GM12878 (cell line): ENCODE data around the gene CXCL17. TPM values are rescaled to one million over a fixed set of nuclear protein-coding genes. Genes with fewer than 3 reads are reported as not detected.
A peak's percentile ranks its signal among the peaks of the same experiment; 100 is the strongest.

Experiments used
- BRCA1 ChIP-seq: IDR thresholded peaks from 2 replicates; pipeline ENCODE4 v1.6.1; 2011; ENCODE audit warnings: low read depth, low read length, improper control_type of control experiment
- CBX5 ChIP-seq: sonication (generic); IDR thresholded peaks from 2 replicates; pipeline ENCODE4 v1.6.1; 2016; ENCODE audit warnings: low read depth, moderate library complexity, mild to moderate bottlenecking, inconsistent platforms
- EED ChIP-seq: sonication (generic); IDR thresholded peaks from 2 replicates; pipeline ENCODE4 v1.6.1; 2016; ENCODE audit warnings: antibody characterized with exemption, low read depth
- HDAC2 ChIP-seq: fragments of 200-600 bp; sonication (generic); IDR thresholded peaks from 2 replicates; pipeline ENCODE4 v1.6.1; 2017
- HDAC6 ChIP-seq: fragments of 200-600 bp; sonication (generic); IDR thresholded peaks from one replicate; pipeline ENCODE4 v1.8.0; 2017; ENCODE audit warnings: antibody characterized with exemption; ENCODE audit not compliant: unreplicated experiment
- RAD21 ChIP-seq: IDR thresholded peaks from 2 replicates; pipeline ENCODE4 v1.6.1; 2011; ENCODE audit warnings: mild to moderate bottlenecking, low read depth, low read length, moderate library complexity; ENCODE audit not compliant: insufficient read depth
- RBBP5 ChIP-seq: fragments of 200-600 bp; sonication (generic); conservative IDR thresholded peaks from 2 replicates; pipeline ENCODE4 v1.6.1; 2016
- RELA ChIP-seq: fragments of 450-650 bp; IDR thresholded peaks from 2 replicates; pipeline ENCODE4 v1.8.0; 2014; ENCODE audit warnings: borderline replicate concordance; ENCODE audit not compliant: partially characterized antibody
- SREBF2 ChIP-seq: IDR thresholded peaks from 2 replicates; pipeline ENCODE4 v1.6.1; 2012; ENCODE audit warnings: mild to moderate bottlenecking, low read length
- STAT3 ChIP-seq: IDR thresholded peaks from 2 replicates; pipeline ENCODE4 v1.6.1; 2011; ENCODE audit warnings: low read depth, low read length, improper control_type of control experiment
- SUZ12 ChIP-seq: fragments of 200-600 bp; sonication (generic); IDR thresholded peaks from one replicate; pipeline ENCODE4 v1.6.1; 2018; ENCODE audit warnings: antibody characterized with exemption, mild to moderate bottlenecking; ENCODE audit not compliant: unreplicated experiment
- ZNF217 ChIP-seq: fragments of 450-650 bp; IDR thresholded peaks from 2 replicates; pipeline ENCODE4 v1.6.1; 2017; ENCODE audit warnings: antibody characterized with exemption, mild to moderate bottlenecking
- polyA plus RNA-seq, 11 experiments: library from polyadenylated mRNA; depleted of rRNA in 4 of 11; unstranded in 6 of 11; stranded (reverse) in 5 of 11; fragments of >200 nt; fragmentation: Nextera tagmentation in 4 of 11; fragmentation: Illumina TruSeq in 1 of 11; extraction: Ambion mirVana in 4 of 11; extraction: Trizol in 1 of 11; gene quantifications; 1 replicate in 1 of 11; 2 replicates in 10 of 11; pipeline versions ENCODE4 v1.2.1 to v1.2.3, GENCODE V29; 2011 to 2016; ENCODE audit warnings: inconsistent platforms in 2 of 11, missing spikeins in 2 of 11, low read depth in 1 of 11
- total RNA-seq, 4 experiments: library from RNA; depleted of rRNA in 3 of 4; stranded (reverse); fragments of >200 nt in 3 of 4; fragmentation: Illumina TruSeq in 1 of 4; extraction: Trizol in 1 of 4; gene quantifications; 2 replicates each; pipeline versions ENCODE4 v1.2.1 to v1.2.3, GENCODE V29; 2013 to 2021
- TF ChIP-seq, protein P1 (sequence below): fragments of 450-650 bp; IDR thresholded peaks from 2 replicates; pipeline ENCODE4 v1.6.1; 2018; ENCODE audit warnings: mild to moderate bottlenecking, low read depth, moderate library complexity; ENCODE audit not compliant: partially characterized antibody
- TF ChIP-seq, protein P2 (sequence below): fragments of 450-650 bp; IDR thresholded peaks from 2 replicates; pipeline ENCODE4 v1.6.1; 2016; ENCODE audit warnings: mild to moderate bottlenecking, moderate library complexity, borderline replicate concordance
- TF ChIP-seq, protein P3 (sequence below): fragments of 450-650 bp; formaldehyde crosslinking; IDR thresholded peaks from 2 replicates; pipeline ENCODE4 v1.5.0; 2022; ENCODE audit warnings: mild to moderate bottlenecking, missing genetic modification characterization
- TF ChIP-seq, protein P4 (sequence below): fragments of 150-350 bp; IDR thresholded peaks from 2 replicates; pipeline ENCODE4 v1.6.1; 2016; ENCODE audit warnings: low read depth, low read length

The CXCL17 gene
- total and polyA plus RNA-seq, 10 of the 15 experiments (the other 5 are each of a cell fraction or from before 2014, with no cell fraction given) = 0.13 to 0.24 (median 0.15) TPM; not detected in 7

DNA sequence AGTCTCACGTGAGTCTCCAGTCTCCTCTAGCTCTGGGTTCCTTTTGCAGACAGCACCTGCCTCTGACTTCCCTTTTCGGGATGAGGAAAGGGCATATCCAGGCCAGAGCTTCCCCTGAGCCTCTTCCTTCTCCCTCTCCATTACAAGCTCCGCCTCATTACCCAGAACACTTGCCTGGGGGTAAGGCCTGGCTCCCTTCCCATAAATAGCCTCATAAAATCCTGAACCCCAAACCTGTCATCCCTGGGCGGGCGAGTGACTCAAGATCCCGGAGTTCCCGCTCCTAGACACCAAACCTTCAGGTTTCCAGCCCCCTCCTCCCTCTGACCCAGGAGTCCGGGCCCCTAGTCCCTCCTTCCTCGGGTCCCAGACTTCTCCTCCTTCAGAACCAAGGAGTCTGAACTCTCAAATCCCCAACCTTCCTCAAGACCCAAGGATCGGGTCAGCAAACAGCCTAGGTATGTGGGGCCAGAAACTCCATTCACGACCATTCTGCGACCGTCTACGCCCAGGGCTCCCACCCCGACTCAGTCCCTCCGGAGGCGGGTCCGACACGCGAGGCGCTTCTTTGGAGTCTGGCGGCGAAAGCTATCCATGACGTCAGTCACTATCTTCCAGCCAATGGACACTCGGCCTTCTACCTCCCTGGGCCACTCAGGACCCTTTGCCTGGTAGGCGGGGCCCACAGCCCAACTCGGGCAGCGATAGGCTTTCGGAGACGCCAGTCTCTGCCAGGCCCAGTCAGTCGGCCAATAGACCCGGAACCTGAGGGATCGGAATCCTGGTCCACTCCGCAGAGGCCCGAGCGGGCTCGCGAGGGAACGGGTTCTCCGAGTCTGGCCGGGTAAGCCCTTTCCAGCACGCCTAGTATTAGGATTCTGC is 46.1 kb downstream of the CXCL17 start (continued):
- TF ChIP-seq, protein P1, sequence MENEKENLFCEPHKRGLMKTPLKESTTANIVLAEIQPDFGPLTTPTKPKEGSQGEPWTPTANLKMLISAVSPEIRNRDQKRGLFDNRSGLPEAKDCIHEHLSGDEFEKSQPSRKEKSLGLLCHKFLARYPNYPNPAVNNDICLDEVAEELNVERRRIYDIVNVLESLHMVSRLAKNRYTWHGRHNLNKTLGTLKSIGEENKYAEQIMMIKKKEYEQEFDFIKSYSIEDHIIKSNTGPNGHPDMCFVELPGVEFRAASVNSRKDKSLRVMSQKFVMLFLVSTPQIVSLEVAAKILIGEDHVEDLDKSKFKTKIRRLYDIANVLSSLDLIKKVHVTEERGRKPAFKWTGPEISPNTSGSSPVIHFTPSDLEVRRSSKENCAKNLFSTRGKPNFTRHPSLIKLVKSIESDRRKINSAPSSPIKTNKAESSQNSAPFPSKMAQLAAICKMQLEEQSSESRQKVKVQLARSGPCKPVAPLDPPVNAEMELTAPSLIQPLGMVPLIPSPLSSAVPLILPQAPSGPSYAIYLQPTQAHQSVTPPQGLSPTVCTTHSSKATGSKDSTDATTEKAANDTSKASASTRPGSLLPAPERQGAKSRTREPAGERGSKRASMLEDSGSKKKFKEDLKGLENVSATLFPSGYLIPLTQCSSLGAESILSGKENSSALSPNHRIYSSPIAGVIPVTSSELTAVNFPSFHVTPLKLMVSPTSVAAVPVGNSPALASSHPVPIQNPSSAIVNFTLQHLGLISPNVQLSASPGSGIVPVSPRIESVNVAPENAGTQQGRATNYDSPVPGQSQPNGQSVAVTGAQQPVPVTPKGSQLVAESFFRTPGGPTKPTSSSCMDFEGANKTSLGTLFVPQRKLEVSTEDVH = no peak
- TF ChIP-seq STAT3 = no peak
- TF ChIP-seq CBX5 = no peak
- TF ChIP-seq SUZ12 = no peak
- no peak for TF ChIP-seq HDAC2
- TF ChIP-seq, protein P2, sequence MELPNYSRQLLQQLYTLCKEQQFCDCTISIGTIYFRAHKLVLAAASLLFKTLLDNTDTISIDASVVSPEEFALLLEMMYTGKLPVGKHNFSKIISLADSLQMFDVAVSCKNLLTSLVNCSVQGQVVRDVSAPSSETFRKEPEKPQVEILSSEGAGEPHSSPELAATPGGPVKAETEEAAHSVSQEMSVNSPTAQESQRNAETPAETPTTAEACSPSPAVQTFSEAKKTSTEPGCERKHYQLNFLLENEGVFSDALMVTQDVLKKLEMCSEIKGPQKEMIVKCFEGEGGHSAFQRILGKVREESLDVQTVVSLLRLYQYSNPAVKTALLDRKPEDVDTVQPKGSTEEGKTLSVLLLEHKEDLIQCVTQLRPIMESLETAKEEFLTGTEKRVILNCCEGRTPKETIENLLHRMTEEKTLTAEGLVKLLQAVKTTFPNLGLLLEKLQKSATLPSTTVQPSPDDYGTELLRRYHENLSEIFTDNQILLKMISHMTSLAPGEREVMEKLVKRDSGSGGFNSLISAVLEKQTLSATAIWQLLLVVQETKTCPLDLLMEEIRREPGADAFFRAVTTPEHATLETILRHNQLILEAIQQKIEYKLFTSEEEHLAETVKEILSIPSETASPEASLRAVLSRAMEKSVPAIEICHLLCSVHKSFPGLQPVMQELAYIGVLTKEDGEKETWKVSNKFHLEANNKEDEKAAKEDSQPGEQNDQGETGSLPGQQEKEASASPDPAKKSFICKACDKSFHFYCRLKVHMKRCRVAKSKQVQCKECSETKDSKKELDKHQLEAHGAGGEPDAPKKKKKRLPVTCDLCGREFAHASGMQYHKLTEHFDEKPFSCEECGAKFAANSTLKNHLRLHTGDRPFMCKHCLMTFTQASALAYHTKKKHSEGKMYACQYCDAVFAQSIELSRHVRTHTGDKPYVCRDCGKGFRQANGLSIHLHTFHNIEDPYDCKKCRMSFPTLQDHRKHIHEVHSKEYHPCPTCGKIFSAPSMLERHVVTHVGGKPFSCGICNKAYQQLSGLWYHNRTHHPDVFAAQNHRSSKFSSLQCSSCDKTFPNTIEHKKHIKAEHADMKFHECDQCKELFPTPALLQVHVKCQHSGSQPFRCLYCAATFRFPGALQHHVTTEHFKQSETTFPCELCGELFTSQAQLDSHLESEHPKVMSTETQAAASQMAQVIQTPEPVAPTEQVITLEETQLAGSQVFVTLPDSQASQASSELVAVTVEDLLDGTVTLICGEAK = peak; percentile 38; the same call in 1 of the 2 replicates
- TF ChIP-seq RBBP5 = no peak
- no peak for TF ChIP-seq BRCA1
- no peak for TF ChIP-seq RAD21
- no peak for TF ChIP-seq ZNF217
- TF ChIP-seq, protein P3, sequence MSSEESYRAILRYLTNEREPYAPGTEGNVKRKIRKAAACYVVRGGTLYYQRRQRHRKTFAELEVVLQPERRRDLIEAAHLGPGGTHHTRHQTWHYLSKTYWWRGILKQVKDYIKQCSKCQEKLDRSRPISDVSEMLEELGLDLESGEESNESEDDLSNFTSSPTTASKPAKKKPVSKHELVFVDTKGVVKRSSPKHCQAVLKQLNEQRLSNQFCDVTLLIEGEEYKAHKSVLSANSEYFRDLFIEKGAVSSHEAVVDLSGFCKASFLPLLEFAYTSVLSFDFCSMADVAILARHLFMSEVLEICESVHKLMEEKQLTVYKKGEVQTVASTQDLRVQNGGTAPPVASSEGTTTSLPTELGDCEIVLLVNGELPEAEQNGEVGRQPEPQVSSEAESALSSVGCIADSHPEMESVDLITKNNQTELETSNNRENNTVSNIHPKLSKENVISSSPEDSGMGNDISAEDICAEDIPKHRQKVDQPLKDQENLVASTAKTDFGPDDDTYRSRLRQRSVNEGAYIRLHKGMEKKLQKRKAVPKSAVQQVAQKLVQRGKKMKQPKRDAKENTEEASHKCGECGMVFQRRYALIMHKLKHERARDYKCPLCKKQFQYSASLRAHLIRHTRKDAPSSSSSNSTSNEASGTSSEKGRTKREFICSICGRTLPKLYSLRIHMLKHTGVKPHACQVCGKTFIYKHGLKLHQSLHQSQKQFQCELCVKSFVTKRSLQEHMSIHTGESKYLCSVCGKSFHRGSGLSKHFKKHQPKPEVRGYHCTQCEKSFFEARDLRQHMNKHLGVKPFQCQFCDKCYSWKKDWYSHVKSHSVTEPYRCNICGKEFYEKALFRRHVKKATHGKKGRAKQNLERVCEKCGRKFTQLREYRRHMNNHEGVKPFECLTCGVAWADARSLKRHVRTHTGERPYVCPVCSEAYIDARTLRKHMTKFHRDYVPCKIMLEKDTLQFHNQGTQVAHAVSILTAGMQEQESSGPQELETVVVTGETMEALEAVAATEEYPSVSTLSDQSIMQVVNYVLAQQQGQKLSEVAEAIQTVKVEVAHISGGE (CRISPR knock-in tag) = no peak
- no peak for TF ChIP-seq RELA
- TF ChIP-seq, protein P4, sequence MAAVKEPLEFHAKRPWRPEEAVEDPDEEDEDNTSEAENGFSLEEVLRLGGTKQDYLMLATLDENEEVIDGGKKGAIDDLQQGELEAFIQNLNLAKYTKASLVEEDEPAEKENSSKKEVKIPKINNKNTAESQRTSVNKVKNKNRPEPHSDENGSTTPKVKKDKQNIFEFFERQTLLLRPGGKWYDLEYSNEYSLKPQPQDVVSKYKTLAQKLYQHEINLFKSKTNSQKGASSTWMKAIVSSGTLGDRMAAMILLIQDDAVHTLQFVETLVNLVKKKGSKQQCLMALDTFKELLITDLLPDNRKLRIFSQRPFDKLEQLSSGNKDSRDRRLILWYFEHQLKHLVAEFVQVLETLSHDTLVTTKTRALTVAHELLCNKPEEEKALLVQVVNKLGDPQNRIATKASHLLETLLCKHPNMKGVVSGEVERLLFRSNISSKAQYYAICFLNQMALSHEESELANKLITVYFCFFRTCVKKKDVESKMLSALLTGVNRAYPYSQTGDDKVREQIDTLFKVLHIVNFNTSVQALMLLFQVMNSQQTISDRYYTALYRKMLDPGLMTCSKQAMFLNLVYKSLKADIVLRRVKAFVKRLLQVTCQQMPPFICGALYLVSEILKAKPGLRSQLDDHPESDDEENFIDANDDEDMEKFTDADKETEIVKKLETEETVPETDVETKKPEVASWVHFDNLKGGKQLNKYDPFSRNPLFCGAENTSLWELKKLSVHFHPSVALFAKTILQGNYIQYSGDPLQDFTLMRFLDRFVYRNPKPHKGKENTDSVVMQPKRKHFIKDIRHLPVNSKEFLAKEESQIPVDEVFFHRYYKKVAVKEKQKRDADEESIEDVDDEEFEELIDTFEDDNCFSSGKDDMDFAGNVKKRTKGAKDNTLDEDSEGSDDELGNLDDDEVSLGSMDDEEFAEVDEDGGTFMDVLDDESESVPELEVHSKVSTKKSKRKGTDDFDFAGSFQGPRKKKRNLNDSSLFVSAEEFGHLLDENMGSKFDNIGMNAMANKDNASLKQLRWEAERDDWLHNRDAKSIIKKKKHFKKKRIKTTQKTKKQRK = peak; percentile 91
- TF ChIP-seq EED = no peak
- no peak for TF ChIP-seq HDAC6
- TF ChIP-seq SREBF2 = no peak
